Smooth muscle cell (in vitro differentiated cells): ENCODE data around the gene PROCA1. TPM values are rescaled to one million over a fixed set of nuclear protein-coding genes. Genes with fewer than 3 reads are reported as not detected.

Source experiments
- DNase-seq: peaks from one replicate; lab custom pipeline; 2025; ENCODE audit not compliant: unreplicated experiment; lab: John Stamatoyannopoulos, UW
- H2AFZ ChIP-seq: fragments of 200-600 bp; sonication (generic); 2 replicates; pipeline ENCODE4 v1.6.0; 2016; ENCODE audit warnings: antibody characterized with exemption, low read depth, mild to moderate bottlenecking
- H3F3A ChIP-seq: fragments of 200-600 bp; sonication (generic); 2 replicates; pipeline ENCODE4 v1.6.0; 2017; ENCODE audit warnings: antibody characterized with exemption, low read depth
- H3K27ac ChIP-seq: fragments of 200-600 bp; sonication (generic); 2 replicates; pipeline ENCODE4 v1.5.1; 2016; ENCODE audit warnings: low read depth, mild to moderate bottlenecking
- H3K27me3 ChIP-seq: fragments of 200-600 bp; sonication (generic); 2 replicates; pipeline ENCODE4 v1.6.1; 2016; ENCODE audit warnings: low read depth, mild to moderate bottlenecking
- H3K36me3 ChIP-seq: fragments of 200-600 bp; sonication (generic); 2 replicates; pipeline ENCODE4 v1.5.1; 2016; ENCODE audit warnings: low read depth
- H3K4me1 ChIP-seq: fragments of 200-600 bp; sonication (generic); 2 replicates; pipeline ENCODE4 v1.5.1; 2016; ENCODE audit warnings: low read depth
- H3K4me2 ChIP-seq: fragments of 200-600 bp; sonication (generic); 2 replicates; pipeline ENCODE4 v1.6.0; 2016; ENCODE audit warnings: mild to moderate bottlenecking
- H3K4me3 ChIP-seq: fragments of 200-600 bp; sonication (generic); 2 replicates; pipeline ENCODE4 v1.5.1; 2016; ENCODE audit warnings: mild to moderate bottlenecking
- H3K79me2 ChIP-seq: fragments of 200-600 bp; sonication (generic); 2 replicates; pipeline ENCODE4 v1.6.0; 2016; ENCODE audit warnings: low read depth, mild to moderate bottlenecking
- H3K9ac ChIP-seq: fragments of 200-600 bp; sonication (generic); 2 replicates; pipeline ENCODE4 v1.6.0; 2016; ENCODE audit warnings: low read depth
- H3K9me3 ChIP-seq: fragments of 200-600 bp; sonication (generic); replicated peaks from 2 replicates; pipeline ENCODE4 v1.5.1; 2016; ENCODE audit warnings: low read depth
- H4K20me1 ChIP-seq: fragments of 200-600 bp; sonication (generic); 2 replicates; pipeline ENCODE4 v1.6.0; 2016; ENCODE audit warnings: low read depth
- CTCF ChIP-seq: fragments of 200-600 bp; sonication (generic); IDR thresholded peaks from 2 replicates; pipeline ENCODE4 v1.5.1; 2017; ENCODE audit warnings: borderline replicate concordance, mild to moderate bottlenecking, antibody characterized with exemption; ENCODE audit not compliant: insufficient read depth, poor library complexity, severe bottlenecking
- WGBS: methylation state at CpG from one replicate; pipeline ENCODE4 v1.1.7; 2016; ENCODE audit warnings: low lambda C conversion rate; 5-methylcytosine and 5-hydroxymethylcytosine counted together
- polyA plus RNA-seq: library from polyadenylated mRNA; unstranded; fragments of >200 nt; fragmentation: Nextera tagmentation; extraction: Ambion mirVana; gene quantifications from 2 replicates; pipeline ENCODE4 v1.2.1, GENCODE V29; 2016
- total RNA-seq: library from RNA; depleted of rRNA; stranded (reverse); fragments of >200 nt; gene quantifications from 2 replicates; pipeline ENCODE4 v1.2.3, GENCODE V29; 2014

PROCA1 gene
- total and polyA plus RNA-seq, 2 experiments from 2014 or later: 3.0 TPM

- Histone ChIP-seq H3K27me3 (no peaks in the 10 kb centered on the region), H3K4me3 (no peak overlapping the region), H3K9ac (no peak overlapping the region), H3K36me3 (no peaks in the 10 kb centered on the region), H3K4me2 (no peak overlapping the region), H3K4me1 (peaks cover 18% of the 10 kb centered on the region), H4K20me1 (peaks cover 72% of the 10 kb centered on the region), H2AFZ (no peak overlapping the region), H3K27ac (no peak overlapping the region), H3F3A (no peaks in the 10 kb centered on the region), H3K9me3 (no peaks in the 10 kb centered on the region), H3K79me2 (no peaks in the 10 kb centered on the region)
- no peak for TF ChIP-seq CTCF
- WGBS: 98% methylated on average over 32 of the region's 32 CpGs
- no peak for DNase-seq
These were observed 46.9 kb upstream of the PROCA1 start for GRCh38 chr17:28758411-28759121.

GRCh38 chr17:28756049-28756804, 44.5 kb upstream of the PROCA1 start:
- 99% methylated on average over 5 of the region's 5 CpGs for WGBS
- Histone ChIP-seq H3K27ac (no peak overlapping the region), H4K20me1 (peaks cover 63% of the 10 kb centered on the region)

GRCh38 chr17:28755486-28755885, 43.8 kb upstream of the PROCA1 start:
- peaks cover 10% of the 10 kb centered on the region for H3F3A ChIP-seq
- H3K27ac ChIP-seq: no peak overlapping the region
- H3K27me3 ChIP-seq: no peaks in the 10 kb centered on the region
- no peak overlapping the region for H3K4me3 ChIP-seq
- no peaks in the 10 kb centered on the region for H3K9me3 ChIP-seq
- no peak for DNase-seq
- peaks cover 64% of the 10 kb centered on the region for H4K20me1 ChIP-seq
- H3K9ac ChIP-seq: no peak overlapping the region
- 85% methylated on average over 7 of the region's 7 CpGs for WGBS
- TF ChIP-seq CTCF: no peak
- no peak overlapping the region for H2AFZ ChIP-seq
- H3K79me2 ChIP-seq: no peaks in the 10 kb centered on the region
- no peaks in the 10 kb centered on the region for H3K36me3 ChIP-seq
- peaks cover under 1% of the 10 kb centered on the region for H3K4me1 ChIP-seq
- no peak overlapping the region for H3K4me2 ChIP-seq

More at GRCh38 chr17:28756049-28756804, 44.5 kb upstream of the PROCA1 start:
- Histone ChIP-seq H3K4me1 (peaks cover 8% of the 10 kb centered on the region), H3F3A (peaks cover 6% of the 10 kb centered on the region), H3K79me2 (no peaks in the 10 kb centered on the region), H3K4me3 (no peak overlapping the region), H2AFZ (no peak overlapping the region), H3K36me3 (no peaks in the 10 kb centered on the region), H3K4me2 (no peak overlapping the region), H3K9me3 (no peaks in the 10 kb centered on the region), H3K27me3 (no peaks in the 10 kb centered on the region), H3K9ac (no peak overlapping the region)
- DNase-seq: no peak
- no peak for TF ChIP-seq CTCF
